SJCRH30 (cell line): ENCODE results near the gene PLEKHM3. TPM values are rescaled to one million over a fixed set of nuclear protein-coding genes. Genes with fewer than 3 reads are reported as not detected.
"Not testable (repeated sequence)": the region's sequence is repeated elsewhere in the genome, so short reads cannot be mapped to it uniquely, and the experiment has no call there.

Source experiments
- DNase-seq, 2 experiments: peaks; one replicate each; pipeline ENCODE4 v3.0.0-alpha.2; 2015 to 2020
- H3K27ac ChIP-seq: fragments of 250-450 bp; sonication (Bioruptor Pico); 2 replicates; pipeline ENCODE4 v1.5.1; 2020; ENCODE audit warnings: mild to moderate bottlenecking, moderate library complexity
- H3K27me3 ChIP-seq: fragments of 250-450 bp; sonication (Bioruptor Pico); 2 replicates; pipeline ENCODE4 v1.5.1; 2020; ENCODE audit warnings: mild to moderate bottlenecking, moderate library complexity
- H3K36me3 ChIP-seq: fragments of 250-450 bp; sonication (Bioruptor Pico); 2 replicates; pipeline ENCODE4 v1.5.1; 2020; ENCODE audit warnings: mild to moderate bottlenecking, moderate library complexity
- H3K4me1 ChIP-seq: fragments of 250-450 bp; sonication (Bioruptor Pico); 2 replicates; pipeline ENCODE4 v1.5.1; 2020; ENCODE audit warnings: mild to moderate bottlenecking, moderate library complexity
- H3K4me3 ChIP-seq: fragments of 250-450 bp; sonication (Bioruptor Pico); 2 replicates; pipeline ENCODE4 v1.5.1; 2020; ENCODE audit warnings: mild to moderate bottlenecking, moderate library complexity
- H3K9me3 ChIP-seq: fragments of 250-450 bp; sonication (Bioruptor Pico); replicated peaks from 2 replicates; pipeline ENCODE4 v1.5.1; 2020; ENCODE audit warnings: mild to moderate bottlenecking, moderate library complexity
- total RNA-seq: library from RNA; depleted of rRNA; stranded (reverse); fragments of >200 nt; shearing (Covaris generic); gene quantifications from 2 replicates; pipeline ENCODE4 v1.2.3, GENCODE V29; 2014

PLEKHM3 gene
- total RNA-seq, 1 experiment from 2014 or later, result 6.1 TPM

GRCh38 chr2:207919164-207919919 lies 106.0 kb downstream of the PLEKHM3 start:
- Histone ChIP-seq H3K9me3 (no peaks in the 10 kb centered on the region), H3K27me3 (no peaks in the 10 kb centered on the region), H3K4me3 (no peak overlapping the region), H3K36me3 (no peaks in the 10 kb centered on the region), H3K4me1 (no peaks in the 10 kb centered on the region), H3K27ac (no peak overlapping the region)
- DNase-seq, result no peak

- Histone ChIP-seq H3K27me3 (no peaks in the 10 kb centered on the region), H3K4me1 (no peaks in the 10 kb centered on the region), H3K27ac (no peak overlapping the region), H3K36me3 (no peaks in the 10 kb centered on the region), H3K9me3 (no peaks in the 10 kb centered on the region), H3K4me3 (no peak overlapping the region)
- no peak for DNase-seq
Observed at GRCh38 chr2:207914716-207915115, 110.6 kb downstream of the PLEKHM3 start.

GRCh38 chr2:207913772-207914358 lies 111.5 kb downstream of the PLEKHM3 start:
- Histone ChIP-seq H3K27me3 (no peaks in the 10 kb centered on the region), H3K27ac (no peak overlapping the region)

DNA sequence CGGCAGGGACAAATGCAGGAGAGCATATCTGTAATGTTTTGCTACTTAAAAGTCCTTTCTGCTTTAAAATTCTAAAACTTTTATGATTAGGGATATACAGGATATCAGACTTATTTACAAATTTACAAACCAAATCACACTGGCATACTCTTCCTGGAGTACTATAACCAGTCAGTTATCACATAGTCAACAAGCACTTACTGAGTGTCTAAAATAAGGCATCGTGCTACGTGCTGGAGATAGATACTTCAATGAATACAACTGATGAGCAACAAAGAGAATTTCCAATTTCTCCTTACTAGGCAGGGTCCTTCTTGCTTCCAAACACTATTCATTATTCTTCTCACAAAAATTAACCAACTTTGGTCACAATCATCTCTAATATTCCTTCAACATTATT lies 113.5 kb downstream of the PLEKHM3 start:
- Histone ChIP-seq H3K4me1 (no peaks in the 10 kb centered on the region), H3K27me3 (no peaks in the 10 kb centered on the region), H3K9me3 (no peaks in the 10 kb centered on the region), H3K36me3 (no peaks in the 10 kb centered on the region), H3K4me3 (no peak overlapping the region), H3K27ac (no peak overlapping the region)
- DNase-seq, result no peak

More at GRCh38 chr2:207913772-207914358, 111.5 kb downstream of the PLEKHM3 start:
- no peak overlapping the region for H3K4me3 ChIP-seq
- no peaks in the 10 kb centered on the region for H3K9me3 ChIP-seq
- DNase-seq, result no peak
- no peaks in the 10 kb centered on the region for H3K4me1 ChIP-seq
- no peaks in the 10 kb centered on the region for H3K36me3 ChIP-seq

GRCh38 chr2:207911215-207911614 lies 114.1 kb downstream of the PLEKHM3 start:
- H3K36me3 ChIP-seq, result no peaks in the 10 kb centered on the region
- H3K9me3 ChIP-seq, result no peaks in the 10 kb centered on the region
- DNase-seq, result no peak
- H3K4me3 ChIP-seq, result no peak overlapping the region
- H3K27me3 ChIP-seq, result no peaks in the 10 kb centered on the region
- H3K4me1 ChIP-seq, result no peaks in the 10 kb centered on the region
- no peak overlapping the region for H3K27ac ChIP-seq

GRCh38 chr2:207906495-207906894 lies 118.8 kb downstream of the PLEKHM3 start:
- H3K4me1 ChIP-seq, DNase-seq, H3K9me3 ChIP-seq, H3K27ac ChIP-seq, H3K4me3 ChIP-seq, H3K27me3 ChIP-seq, H3K36me3 ChIP-seq: not testable (repeated sequence)

DNA sequence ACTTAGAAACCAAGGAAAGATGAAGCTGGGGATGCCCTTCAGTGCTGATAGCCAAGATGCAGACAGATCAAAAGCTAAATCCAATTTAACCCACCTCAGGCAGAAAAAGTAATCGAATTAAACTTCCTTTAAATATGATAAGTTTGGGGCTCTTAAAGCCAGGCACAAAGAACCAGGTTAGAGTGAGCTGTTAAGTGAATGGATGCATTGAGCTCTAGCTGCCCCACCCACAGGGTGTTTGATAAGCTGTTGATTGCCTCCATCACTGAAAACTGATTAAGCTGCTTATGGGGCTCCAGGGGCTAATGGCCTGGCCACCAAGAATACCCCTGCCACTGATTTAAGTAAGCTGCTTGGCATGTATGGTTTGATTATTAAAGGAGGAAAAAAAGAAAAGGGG lies 119.8 kb downstream of the PLEKHM3 start:
- no peak for DNase-seq
- no peak overlapping the region for H3K4me3 ChIP-seq
- H3K4me1 ChIP-seq, result no peaks in the 10 kb centered on the region
- no peak overlapping the region for H3K27ac ChIP-seq
- no peaks in the 10 kb centered on the region for H3K36me3 ChIP-seq
- no peaks in the 10 kb centered on the region for H3K9me3 ChIP-seq
- H3K27me3 ChIP-seq, result no peaks in the 10 kb centered on the region

GRCh38 chr2:207903236-207903635 lies 122.1 kb downstream of the PLEKHM3 start:
- no peak for DNase-seq
- H3K9me3 ChIP-seq, result no peaks in the 10 kb centered on the region
- H3K4me3 ChIP-seq, result no peak overlapping the region
- H3K4me1 ChIP-seq, result no peaks in the 10 kb centered on the region
- no peak overlapping the region for H3K27ac ChIP-seq
- no peaks in the 10 kb centered on the region for H3K27me3 ChIP-seq
- no peaks in the 10 kb centered on the region for H3K36me3 ChIP-seq

DNA sequence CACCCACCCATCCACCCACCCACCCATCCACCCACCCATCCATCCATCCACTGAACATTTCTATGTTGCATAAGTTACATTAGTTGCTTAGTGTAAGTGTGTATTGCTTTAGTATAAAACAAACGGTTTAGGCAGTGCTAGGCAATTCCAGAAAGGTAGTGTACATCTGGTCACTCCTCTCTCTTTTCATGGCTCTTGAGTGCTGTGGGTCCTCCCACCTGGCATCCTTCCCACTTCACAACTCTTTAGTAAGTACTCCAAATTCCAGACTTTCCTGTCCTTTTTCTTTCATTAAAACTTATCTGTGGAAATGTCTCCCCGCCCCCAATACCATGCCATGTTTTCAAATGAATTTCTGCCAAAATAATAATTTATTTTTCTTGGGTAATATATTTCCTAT lies 122.5 kb downstream of the PLEKHM3 start:
- Histone ChIP-seq H3K27ac (no peak overlapping the region), H3K27me3 (no peaks in the 10 kb centered on the region)
- no peak for DNase-seq

GRCh38 chr2:207901829-207902228 lies 123.5 kb downstream of the PLEKHM3 start:
- Histone ChIP-seq H3K4me1 (no peaks in the 10 kb centered on the region), H3K27ac (no peak overlapping the region), H3K36me3 (no peaks in the 10 kb centered on the region), H3K27me3 (no peaks in the 10 kb centered on the region), H3K4me3 (no peak overlapping the region), H3K9me3 (no peaks in the 10 kb centered on the region)
- DNase-seq, result no peak

More for the DNA sequence above, 122.5 kb downstream of the PLEKHM3 start:
- H3K4me1 ChIP-seq, result no peaks in the 10 kb centered on the region
- H3K9me3 ChIP-seq, result no peaks in the 10 kb centered on the region
- H3K36me3 ChIP-seq, result no peaks in the 10 kb centered on the region
- H3K4me3 ChIP-seq, result no peak overlapping the region

DNA sequence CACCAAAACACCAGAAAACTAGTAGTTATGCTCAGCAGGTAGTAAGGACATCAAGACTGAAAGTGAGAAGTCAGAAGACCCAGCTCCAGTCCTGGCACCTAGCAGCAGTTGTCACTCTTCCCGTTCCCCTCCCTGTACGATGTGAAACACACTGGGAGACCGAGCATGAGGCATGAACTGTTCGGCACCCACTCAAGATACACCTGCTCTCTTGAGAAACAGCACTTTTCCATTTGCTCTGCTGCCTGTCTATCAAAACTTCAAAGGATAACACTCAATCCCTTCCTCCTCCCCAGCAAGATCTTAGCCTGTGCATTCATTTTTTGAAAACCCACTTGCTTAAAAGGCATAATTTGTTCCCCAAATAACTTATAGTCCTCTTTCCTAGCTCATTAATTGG lies 123.9 kb downstream of the PLEKHM3 start:
- Histone ChIP-seq H3K36me3 (no peaks in the 10 kb centered on the region), H3K9me3 (no peaks in the 10 kb centered on the region), H3K27ac (no peak overlapping the region), H3K4me1 (no peaks in the 10 kb centered on the region), H3K27me3 (no peaks in the 10 kb centered on the region), H3K4me3 (no peak overlapping the region)
- no peak for DNase-seq

GRCh38 chr2:207898354-207898695 lies 127.0 kb downstream of the PLEKHM3 start:
- no peak for DNase-seq
- H3K4me1 ChIP-seq, result no peaks in the 10 kb centered on the region

GRCh38 chr2:207897541-207898353 lies 127.6 kb downstream of the PLEKHM3 start:
- DNase-seq, result no peak
- H3K36me3 ChIP-seq, result no peaks in the 10 kb centered on the region
- H3K4me3 ChIP-seq, result no peak overlapping the region
- H3K27ac ChIP-seq, result no peak overlapping the region
- no peaks in the 10 kb centered on the region for H3K27me3 ChIP-seq
- H3K4me1 ChIP-seq, result no peaks in the 10 kb centered on the region
- no peaks in the 10 kb centered on the region for H3K9me3 ChIP-seq

More at GRCh38 chr2:207898354-207898695, 127.0 kb downstream of the PLEKHM3 start:
- no peaks in the 10 kb centered on the region for H3K27me3 ChIP-seq
- no peak overlapping the region for H3K4me3 ChIP-seq
- no peaks in the 10 kb centered on the region for H3K36me3 ChIP-seq
- H3K9me3 ChIP-seq, result no peaks in the 10 kb centered on the region
- H3K27ac ChIP-seq, result no peak overlapping the region

- Histone ChIP-seq H3K36me3 (no peaks in the 10 kb centered on the region), H3K27me3 (no peaks in the 10 kb centered on the region)
Observed at GRCh38 chr2:207896525-207897285, 128.6 kb downstream of the PLEKHM3 start.

More at GRCh38 chr2:207896525-207897285, 128.6 kb downstream of the PLEKHM3 start:
- no peak overlapping the region for H3K27ac ChIP-seq
- H3K4me1 ChIP-seq, result no peaks in the 10 kb centered on the region
- DNase-seq, result no peak
- no peak overlapping the region for H3K4me3 ChIP-seq
- no peaks in the 10 kb centered on the region for H3K9me3 ChIP-seq
